GM21515 (cell line): Measurements from ENCODE around the gene TLL2.

Source experiments
- ATAC-seq: cut with Tn5 transposase; IDR thresholded peaks from one replicate; pipeline ENCODE4 v1.9.1; 2021; ENCODE audit not compliant: unreplicated experiment

The TLL2 gene

GRCh38 chr10:96334616-96335526 is 178.9 kb downstream of the TLL2 start:
- ATAC-seq = no peak

DNA sequence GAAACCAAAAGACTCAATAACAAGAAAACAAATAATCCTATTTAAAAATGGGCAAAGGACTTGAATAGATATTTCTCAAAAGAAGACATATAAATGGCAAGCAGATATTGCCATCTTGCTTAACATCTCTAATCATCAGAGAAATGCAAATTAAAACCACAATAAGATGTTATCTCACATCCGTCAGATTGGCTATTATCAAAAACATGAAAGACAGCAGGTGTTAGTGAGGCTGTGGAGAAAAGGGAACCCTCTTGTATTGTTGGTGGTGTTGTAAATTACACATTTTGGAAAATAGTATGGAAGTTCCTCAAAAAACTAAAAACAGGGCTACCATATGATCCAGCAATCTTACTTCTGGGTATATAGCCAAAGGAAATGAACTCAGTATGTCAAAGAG is 180.6 kb downstream of the TLL2 start:
- no peak for ATAC-seq

DNA sequence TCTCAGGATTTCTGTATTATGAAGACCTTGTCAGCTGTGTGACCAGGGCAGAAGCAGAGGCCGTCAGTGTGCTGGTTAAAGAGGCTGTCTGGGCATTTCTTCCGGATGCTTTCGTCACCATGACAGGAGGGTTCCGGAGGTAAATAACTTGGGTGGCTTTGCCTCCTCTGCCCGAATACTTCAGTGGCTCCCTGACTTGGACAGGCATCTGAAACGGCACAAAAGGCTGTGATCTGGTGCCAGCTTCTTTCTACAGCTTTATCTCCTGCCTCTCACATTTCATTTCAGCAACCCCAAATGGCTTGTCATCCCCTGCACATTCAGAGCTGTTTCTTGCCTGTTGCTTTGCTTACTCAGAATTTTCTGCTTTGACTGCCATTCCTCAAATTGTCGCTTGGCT is 186.3 kb downstream of the TLL2 start:
- ATAC-seq = no peak

DNA sequence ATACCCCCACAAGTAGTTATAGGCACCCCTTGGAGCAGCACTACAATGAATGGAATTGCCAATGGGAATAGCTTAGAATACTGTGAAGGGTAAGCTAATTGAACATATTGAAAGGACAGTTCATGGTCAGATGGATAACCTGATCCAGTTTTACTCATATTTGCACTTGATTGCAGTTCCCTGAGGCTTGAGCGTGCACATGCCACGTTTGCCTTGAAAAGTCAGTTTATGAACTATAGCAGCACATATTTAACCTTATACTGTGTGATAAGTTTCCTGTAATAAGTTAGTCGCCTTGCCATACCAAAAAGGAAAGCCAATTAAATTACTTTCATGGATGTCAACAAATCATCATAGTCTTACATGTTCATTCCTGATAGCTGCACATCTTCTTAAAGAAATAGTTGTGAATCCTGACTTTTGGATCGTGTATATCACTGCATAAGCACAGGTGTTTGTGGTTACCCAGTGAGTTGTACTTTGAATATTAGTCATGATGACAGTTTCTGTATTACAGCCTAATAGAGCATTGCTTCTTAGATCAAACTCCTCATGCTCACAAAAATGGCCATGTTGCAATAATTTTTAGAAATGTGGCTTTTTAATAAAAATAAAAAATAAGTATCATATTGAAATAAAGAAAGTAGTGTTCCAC is 187.9 kb downstream of the TLL2 start:
- peak; percentile 93 for ATAC-seq

DNA sequence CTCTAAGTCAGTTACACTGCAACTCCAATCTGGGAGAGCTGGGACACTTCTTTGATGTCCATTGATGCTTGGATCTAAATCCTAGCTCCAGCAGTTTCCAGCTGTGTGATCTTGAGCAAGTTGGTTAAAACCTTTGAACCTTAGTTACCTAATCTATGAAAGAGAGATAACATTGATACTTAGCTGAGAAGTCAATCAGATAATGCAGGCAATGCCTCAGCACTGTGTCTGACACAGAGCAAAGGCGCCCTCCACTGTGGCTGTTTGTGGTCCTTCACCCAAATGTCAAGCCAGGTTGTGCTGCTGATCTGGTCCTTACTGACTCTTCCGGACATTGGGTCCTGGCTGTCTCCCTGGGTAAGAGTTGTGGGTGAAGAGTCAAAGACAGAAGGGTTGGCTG is 189.3 kb downstream of the TLL2 start:
- no peak for ATAC-seq

DNA sequence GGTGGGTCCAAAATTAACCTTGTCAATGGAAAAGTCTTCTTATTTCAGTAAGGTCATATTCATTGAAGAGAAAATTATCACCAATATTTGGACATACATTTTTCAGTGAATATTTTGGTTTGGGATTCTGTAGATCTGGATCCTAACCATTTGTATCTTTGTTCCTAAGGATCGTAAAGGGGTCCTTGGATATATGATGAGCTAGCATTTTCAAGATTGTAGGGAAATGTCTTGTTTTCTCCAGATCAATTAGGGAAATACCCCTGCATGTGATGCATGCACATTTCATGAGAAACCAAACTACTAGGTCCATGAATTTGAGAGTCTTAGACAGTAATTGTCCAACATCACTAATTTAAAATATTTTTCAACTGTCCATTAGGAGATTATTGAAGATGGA is 191.5 kb downstream of the TLL2 start:
- ATAC-seq = no peak

DNA sequence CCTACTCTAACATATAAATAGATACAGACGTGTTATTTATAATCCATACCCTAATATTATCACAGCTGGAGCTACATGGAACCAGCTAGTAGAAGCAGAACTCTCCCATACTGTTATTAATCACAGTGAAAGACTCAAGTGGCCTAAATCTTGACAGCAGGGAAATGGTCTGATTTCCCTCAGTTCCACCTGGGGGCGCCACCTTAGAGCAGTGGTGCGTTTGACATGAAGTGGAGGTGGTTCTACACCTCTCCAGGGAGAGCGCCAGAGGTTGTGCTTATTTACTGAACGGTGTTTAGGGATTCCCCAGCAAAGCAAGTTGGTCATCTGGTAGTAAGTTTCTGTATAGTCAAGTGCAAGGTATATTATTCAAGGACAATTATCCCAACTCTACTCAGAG is 191.9 kb downstream of the TLL2 start:
- ATAC-seq = no peak

DNA sequence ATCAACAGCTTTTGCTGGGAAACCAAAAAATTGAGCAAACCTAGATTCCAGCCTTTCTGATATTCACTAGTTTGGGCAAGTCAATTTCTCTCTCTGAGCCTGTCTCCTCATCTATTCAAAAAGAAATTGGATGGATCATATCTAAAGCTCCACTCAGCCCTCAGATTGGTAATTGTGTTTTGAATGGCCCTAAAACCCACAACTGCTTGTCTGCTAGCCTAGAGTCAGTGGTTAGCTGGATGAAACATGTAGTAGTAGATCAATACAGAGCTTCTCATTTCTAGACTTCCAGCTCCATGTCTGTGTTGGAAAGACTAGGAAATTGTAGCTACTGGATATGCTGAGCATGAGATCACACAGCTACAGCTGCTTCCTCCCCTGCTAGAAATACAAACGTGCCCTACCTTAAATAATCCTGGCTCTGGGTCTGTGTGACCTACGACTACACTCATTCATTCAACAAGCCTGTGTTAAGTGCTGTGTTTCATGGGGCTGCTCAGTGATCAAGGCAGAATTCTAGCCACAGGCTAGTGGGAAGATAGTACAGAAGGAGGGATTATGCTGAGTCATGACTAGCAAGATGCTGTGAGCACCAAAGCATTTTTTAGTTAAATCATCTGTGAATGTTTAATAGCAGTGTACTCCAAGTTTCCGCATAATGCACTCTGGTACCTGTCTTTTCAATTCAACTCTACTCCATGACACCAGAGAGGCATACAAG is 193.8 kb downstream of the TLL2 start:
- ATAC-seq = no peak

DNA sequence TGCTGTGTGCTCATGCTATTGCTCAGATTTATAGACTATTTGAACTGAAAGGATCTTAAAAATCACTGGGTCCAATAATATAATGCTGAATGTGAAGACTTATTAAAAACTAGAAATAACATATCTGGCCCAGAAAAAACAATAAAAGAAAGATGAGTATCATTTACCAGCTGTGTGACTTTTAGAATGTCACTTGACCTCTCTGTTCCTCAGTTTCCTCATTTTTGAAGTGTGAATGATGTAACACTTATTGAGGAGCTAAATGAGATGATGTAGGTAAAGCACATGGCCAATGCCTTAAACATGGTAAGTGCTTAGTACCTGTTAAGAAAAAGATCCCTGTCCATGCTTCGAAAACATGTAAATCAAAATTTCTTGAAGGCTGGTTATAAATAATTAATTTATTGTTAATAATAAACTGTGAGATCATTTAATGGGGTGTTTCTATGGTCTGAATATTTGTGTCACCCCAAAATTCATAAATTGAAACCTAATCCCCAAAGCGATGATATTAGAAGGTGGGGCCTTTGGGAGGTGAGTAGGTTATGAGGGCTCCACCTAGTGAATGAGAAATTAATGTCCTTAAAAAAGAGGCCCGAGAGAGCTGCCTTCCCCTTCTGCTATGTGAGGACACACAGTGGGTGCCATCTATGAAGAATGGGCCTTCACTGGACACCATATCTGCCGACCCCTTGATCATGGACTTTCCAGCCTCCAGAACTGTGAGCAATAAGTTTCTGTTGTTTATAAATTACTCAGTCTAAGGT is 196.5 kb downstream of the TLL2 start:
- ATAC-seq = no peak
